EL (cell line): ENCODE measurements around the gene F7.
"Not testable (repeated sequence)": the region's sequence is repeated elsewhere in the genome, so short reads cannot be mapped to it uniquely, and the experiment has no call there.

Experiments
- DNase-seq: peaks from one replicate; pipeline ENCODE4 v3.0.0-alpha.2; 2016

The F7 gene

DNA sequence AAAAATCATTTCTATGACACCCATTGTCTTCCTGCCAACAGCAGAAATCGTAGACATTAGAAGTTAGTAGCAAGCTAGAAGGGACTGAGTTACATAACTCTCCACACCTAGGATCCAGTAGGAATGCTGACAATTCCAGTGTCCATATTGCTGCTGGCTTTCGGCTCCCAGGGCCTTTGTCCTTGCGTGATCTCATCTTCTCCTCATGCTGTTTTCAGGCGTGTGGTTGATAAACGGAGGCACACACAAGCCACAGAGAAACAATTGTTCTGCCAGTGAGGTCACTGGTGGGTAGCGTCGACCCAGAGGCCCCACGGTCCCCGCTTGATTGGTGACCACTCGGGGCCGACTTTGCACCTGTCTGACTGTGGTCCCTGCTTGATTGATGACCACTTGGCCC is 31.6 kb upstream of the F7 start:
- no peak for DNase-seq

DNA sequence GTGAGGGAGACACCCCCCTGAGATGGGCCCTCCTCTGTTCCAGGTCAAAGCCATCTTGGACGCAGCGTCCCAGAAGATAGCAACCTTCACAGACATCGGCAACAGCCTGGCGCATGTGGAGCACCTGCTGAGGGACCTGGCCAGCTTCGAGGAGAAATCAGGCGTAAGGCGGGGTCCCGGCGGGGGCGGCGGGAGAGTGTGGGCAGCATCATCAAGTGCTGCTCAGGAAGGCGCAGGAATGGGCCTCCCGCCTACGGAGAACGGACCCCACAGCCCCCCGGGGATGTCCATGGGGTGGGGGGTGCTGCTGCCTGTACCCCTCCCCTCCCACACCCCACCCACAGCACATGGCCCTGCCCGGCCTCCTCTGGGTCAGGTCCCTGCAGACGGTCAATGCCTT is 31.2 kb upstream of the F7 start:
- no peak for DNase-seq

DNA sequence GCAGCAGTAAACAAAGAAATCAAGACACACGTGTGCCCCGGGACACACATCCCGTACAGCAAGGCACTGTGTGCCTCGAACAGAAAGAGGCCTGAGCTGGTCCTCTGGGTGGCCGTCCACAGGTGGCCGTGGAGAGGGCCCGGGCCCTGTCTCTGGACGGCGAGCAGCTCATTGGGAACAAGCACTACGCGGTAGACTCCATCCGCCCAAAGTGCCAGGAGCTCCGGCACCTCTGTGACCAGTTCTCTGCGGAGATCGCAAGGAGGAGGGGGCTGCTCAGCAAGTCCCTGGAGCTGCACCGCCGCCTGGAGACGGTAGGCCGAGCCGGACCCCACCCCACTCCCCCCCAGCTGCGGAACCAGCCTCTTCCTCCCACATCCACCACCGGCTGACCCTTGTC is 30.7 kb upstream of the F7 start:
- no peak for DNase-seq

DNA sequence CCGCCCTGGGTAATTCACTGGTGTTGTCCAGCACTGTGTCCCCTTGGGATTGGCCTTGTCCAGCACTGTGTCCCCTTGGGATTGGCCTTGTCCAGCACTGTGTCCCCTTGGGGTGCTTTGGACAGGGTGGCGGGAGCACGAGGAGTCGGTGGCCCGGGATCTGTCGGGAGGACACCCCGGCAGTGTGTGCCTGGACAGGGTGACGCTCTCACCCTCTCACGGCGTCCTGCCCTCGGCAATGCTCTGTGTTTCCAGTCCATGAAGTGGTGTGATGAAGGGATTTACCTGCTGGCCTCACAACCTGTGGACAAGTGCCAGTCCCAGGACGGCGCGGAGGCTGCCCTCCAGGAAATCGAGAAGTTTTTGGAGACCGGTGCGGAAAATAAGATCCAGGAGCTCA is 29.9 kb upstream of the F7 start:
- DNase-seq = no peak

DNA sequence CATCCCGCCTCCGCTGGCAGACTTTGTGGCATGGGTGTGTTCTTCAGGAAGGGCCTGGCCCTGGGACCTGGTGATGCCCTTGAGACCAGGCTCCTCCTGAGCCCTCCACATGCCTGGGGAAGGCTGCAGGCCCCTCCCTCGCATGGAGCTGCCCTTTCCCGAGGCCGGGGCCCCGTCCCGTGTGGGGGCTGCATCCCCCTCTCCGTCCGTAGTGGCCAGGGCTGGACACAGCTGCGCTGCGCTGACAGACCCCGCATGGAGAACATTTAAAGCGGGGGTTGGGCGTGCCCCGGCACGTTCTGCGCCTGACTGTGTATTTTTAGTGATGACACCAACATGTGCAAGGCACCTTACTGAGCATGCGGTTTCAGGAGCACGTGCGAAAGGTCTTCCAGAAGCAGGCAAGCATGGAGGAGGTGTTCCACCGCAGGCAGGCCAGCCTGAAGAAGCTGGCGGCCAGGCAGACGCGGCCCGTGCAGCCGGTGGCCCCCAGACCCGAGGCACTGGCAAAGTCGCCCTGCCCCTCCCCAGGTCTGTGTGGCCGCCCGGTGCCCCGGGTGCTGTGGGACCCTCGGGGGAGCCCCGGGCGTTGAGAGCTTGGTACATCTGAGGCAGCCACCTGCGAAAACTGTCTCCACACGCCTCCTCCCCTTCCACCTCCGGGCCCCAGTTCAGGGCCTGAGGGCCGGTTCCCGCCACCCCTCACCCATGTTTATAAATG is 28.8 kb upstream of the F7 start:
- no peak for DNase-seq

DNA sequence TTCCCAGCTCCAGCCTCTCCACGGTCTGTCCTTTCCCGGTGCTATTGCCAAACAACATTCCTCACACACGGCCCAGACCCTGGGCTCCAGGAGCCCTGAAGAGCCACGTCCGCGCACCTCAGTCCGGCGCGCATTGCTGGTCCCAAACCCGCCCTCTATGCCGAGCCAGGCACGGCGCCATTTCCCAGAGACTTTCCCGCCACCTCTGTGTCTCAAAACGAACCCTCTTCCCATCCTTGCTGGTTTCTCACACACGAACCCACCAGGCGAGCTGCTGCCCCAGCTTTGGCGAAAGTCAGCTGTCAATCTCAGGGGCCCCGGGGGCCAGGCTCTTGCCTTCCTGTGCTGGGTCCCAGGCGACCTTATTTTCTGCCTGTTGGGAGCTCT is 28.0 kb upstream of the F7 start:
- no peak for DNase-seq

DNA sequence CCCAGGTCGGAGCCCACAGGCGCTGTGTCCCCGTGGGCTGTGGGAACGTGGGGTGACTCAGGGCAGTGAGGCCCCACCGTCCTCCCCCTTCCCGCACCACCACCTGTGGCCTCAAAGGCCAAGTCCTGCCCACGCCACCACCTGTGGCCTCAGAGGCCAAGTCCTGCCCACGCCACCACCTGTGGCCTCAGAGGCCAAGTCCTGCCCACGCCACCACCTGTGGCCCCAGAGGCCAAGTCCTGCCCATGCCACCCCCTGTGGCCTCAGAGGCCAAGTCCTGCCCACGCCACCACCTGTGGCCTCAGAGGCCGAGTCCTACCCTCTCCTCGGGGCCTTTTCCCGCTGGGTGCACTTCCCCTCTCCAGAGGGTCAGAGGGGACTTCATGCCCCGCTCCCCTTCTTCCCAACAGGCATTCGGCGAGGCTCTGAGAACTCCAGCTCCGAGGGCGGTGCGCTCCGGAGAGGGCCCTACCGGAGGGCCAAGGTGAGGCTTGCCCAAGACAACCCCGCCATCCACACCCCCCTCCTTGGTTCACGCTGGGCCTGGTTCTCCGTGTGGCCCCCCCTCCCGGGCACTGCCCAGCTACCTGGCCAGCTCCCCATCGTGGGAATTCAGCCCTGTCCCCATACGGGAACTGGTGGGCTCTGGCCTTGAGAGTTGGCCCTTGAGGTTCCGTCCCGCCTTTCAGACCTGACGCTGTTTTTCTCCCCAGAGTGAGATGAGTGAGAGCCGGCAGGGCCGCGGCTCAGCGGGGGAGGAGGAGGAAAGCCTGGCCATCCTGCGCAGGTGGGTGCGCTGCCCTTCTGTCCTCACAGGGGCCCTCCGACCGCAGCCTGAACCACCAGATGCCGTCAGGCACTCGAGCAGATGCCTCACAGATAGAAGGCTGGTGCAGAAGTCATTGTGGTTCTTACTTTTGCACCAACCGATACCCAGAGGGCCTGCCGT is 27.4 kb upstream of the F7 start:
- DNase-seq = no peak

DNA sequence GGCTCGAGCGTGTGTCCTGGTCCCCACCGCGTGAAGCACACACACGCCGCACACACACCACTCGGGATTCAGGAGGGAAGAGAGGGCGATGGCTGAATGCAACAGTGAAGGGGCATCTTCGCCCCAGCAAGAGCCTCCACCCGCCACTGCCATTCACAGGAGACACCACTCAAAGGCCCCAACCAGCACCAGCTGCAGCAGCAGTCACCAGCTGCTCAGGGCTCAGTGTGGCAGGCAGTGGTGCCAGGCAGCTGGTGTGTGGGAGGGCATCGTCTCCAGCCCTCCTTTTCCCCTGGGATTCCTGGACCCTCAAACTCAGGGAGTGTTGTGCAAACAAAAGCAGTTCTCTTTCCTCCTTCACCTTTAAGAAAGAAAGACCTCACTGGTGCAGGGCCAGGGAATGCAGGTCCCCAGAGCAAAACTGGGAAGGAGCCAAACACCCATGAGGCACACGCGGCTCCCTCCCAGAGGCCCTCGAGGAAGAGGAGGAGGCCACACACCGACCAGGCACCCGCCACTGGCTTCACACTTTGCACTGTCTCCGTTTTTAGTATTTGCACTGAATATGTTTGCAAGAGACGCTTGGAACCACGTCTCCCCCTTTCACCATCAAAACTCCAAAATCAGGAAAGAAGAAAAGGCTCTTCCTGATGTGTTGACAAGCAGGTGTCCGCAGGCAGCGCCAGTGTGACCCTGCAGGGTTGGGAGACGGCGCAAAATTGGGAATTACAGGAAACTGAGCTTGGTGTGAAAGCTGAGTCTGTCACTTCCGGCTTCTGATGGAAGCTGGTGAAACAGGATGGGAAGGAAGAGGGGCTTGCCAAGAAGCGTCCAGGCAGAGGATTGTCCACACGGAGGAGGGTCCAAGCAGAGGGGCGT is 26.4 kb upstream of the F7 start:
- no peak for DNase-seq

DNA sequence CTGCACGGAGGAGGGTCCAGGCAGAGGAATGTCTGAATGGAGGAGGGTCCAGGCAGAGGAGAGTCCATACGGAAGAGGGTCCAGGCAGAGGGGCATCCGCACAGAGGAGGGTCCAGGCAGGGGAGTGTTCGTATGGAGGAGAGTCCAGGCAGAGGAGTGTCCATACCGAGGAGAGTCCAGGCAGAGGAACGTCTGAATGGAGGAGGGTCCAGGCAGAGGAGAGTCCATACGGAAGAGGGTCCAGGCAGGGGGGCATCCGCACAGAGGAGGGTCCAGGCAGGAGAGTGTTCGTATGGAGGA is 25.9 kb upstream of the F7 start:
- not testable (repeated sequence) for DNase-seq

DNA sequence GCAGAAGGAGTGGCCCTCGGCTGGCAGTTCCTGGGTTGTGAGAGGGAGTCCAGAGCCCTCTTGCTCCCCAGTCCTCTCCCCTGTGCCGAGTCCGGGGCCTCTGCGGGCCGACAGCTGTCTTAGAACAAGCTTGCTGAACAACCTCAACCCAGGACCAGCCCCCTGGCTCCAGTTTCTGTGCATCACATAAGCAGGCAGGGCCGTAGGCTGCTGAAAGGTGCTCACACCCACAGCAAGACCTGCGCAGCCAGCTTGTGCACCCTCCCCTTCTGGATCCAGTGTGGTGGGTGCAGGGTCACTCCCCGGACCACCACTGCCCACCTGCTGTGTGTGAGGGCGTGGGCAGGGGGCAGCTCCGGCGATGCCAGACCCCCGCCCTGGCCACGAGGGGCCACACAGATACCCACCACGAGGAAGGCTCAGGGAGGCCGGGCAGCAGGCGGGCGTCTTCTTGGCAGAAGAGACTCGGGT is 25.2 kb upstream of the F7 start:
- DNase-seq = no peak

DNA sequence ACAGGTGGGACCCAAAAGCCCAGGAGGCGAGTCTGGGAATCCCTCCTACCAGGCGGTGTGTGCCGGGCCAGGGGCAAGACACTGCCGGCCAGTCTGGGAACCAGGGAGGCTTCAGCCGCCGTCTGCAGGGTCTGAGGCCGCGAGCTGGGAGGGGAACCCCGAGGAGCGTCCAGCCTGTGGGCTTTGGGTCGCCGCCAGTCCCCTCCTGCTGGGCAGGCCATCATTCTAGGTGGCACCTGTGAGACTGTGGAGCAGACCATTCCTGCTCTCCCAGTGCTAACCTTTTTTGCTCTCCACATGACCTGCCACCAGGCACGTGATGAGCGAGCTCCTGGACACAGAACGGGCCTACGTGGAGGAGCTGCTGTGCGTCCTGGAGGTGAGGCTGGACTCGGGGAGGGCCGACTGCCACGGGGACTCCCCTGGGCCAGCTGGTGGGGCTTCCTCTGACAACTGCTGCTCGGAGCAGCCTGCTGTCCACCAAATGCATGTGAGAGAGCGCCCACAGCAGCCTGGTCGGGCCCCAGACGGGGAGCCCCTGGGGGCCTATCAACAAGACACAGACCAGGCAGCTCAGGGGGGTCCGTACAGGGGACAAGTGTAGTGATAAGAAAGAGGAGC is 24.6 kb upstream of the F7 start:
- DNase-seq = no peak

DNA sequence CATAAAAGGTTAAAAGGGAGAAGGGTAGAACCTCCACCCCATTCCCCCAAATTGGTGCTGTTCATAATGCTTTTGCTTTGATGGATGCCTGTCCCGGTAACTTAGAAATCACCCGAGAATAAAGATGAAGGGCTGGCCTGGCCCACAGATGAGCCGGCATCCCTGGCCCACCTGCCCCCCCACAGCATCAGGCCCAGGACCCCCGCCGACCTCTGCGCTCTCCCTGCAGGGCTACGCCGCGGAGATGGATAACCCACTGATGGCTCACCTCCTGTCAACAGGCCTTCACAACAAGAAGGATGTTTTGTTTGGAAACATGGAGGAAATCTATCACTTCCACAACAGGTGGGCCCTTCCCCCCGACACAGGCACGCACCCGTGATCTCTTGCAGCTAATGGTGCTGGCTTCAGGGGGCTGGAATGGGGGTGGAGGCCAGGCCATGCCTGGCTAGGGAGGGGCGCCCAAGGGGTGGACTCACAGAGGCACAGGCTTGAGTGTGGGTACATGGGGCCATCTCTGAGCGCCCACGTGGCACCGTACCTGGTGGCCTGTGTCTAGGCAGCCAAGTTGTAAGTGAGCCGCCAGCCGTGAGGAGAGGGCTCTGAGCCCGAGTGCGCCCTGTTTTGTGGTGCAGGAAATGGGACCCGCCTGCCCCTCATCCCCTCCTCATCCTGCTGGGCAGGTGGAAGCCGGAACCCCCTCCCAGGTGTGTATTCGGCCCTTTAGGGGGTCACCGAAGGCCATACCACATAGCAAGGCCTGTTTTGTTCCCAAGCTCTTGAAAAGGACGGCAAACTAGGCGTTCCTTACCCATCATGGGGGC is 23.2 kb upstream of the F7 start:
- no peak for DNase-seq

DNA sequence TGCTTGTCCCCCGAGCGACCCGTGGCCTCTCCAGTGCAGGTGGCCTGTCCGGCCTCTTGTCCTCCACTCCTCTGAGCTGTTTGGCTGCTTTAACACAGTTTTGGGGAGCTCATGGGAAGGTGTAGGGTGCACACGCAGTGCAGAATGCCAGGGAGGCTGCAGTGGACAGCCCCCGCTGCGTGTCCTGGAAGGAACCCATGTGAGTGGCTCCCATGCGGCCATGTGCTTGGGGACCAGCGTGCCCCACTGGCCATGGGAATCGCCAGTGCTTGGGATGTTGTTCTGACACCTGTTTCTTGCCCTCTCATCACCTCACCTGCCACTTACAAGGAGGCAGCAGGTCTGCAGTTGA is 22.6 kb upstream of the F7 start:
- no peak for DNase-seq

DNA sequence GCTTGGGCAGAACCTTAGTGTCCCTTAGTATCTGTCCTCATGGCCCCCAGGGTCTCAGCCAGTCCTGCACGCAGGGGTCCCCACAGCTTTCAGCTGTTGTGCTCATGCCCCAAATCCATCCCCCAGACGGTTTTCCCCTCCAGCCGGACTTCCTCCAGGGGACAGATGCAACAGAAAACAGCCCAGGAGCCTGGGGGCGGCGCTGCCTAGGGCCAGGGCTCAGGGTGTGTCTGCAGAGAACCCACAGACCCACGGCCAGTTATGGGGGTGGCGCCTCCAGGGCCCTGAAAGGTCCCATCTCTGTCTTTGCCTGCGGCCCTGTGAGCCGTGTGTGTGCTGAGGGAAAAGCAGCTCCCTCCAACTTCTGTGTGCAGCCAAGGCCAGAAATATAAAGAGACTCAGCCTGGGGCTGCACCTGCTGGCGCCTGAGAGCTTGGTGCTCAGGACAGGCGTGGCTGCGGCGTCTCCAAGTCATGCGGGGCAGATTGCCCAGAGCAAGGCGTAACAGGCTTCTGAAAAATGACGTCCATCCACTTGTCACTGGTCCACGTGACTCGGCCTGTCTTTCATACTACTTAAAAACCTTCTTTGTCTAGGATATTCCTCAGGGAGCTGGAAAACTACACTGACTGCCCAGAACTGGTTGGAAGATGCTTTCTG is 22.1 kb upstream of the F7 start:
- DNase-seq = no peak

DNA sequence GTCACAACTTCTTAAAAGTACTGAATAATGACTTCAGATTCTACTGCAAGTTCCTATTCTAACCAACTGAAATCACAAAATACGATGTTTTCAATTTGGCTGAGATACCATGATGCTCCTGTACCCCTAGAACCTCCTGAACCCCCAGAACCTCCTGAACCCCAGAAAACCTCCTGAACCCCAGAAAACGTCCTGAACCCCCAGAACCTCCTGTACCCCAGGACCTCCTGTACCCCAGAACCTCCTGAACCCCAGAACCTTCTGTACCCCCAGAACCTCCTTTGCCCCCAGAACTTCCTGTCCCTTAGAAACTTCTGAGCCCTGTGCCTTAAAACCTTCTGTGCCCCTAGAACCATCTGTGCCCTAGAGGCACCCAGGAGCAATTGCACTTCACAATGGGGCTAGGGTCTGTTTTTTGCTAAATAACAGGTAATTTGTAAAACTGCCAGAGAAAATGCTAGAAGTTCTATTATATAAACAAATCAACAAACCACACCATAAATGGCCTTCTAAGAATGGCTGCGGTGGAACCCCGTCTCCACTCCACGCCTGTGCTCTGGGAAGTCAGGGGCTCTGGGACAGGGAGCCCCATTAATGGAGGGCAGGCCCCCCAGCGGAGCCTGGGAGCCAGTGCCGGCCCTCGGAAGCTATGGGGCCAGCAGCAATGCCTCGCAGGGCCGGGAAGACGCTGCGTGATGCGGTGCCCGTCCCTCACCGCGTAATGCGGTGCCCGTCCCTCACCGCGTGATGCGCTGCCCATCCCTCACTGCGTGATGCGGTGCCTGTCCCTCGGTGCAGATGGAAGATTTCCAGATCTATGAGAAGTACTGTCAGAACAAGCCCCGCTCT is 21.3 kb upstream of the F7 start:
- no peak for DNase-seq

DNA sequence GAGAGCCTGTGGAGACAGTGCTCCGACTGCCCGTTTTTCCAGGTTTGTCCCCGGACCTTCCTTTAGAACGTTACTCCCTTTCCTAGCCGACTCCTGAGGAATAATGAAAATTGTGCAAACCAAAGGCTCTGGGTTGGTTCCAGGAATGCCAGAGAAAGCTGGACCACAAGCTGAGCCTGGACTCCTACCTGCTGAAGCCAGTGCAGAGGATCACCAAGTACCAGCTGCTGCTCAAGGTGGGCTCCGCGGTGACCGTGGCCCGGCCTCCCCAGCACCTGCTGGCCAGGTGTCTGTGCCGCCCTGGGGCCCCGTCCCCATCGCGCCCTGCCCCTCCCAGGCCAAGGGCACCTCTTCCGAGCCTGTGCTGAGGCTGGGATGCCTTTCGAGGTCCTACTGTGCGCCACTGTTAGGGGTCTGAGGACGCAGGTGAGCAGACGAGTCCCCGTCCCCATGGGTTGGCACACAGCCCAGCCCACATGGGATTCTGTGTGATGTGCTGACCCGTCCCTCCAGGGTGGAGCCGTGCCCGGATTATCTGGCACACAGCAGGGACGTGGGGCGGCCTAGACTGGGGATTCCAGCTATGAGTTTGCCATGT is 20.5 kb upstream of the F7 start:
- no peak for DNase-seq

DNA sequence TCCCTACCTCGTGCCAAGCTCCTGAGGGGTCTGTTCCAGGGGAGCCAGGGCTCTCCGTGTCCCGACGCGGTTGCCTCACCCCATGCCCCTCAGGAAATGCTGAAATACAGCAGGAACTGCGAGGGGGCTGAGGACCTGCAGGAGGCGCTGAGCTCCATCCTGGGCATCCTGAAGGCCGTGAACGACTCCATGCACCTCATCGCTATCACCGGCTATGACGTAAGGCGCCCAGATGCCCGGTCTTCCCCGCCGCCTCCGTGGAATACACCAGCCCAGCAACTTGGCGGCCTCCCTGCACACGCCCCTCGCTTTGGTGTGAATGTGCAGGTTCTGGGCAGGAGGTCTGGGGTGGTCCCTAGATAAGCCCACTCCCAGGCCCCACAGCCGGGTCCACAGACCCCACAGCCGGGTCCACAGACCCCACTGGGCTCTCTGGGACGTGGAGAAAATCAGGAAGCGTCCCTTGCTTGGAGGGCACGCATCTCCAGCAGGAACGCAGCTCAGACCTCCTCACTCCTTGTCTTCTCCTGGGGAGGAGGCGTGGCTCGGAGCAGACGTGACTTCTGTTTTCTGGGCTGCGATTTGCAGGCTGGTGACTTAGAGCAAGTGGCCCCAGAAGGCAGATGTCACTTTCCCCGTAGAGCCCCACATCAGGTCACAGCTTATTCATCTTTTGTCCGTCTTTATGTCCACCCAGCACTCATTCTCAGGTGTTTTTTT is 19.4 kb upstream of the F7 start:
- DNase-seq = no peak

DNA sequence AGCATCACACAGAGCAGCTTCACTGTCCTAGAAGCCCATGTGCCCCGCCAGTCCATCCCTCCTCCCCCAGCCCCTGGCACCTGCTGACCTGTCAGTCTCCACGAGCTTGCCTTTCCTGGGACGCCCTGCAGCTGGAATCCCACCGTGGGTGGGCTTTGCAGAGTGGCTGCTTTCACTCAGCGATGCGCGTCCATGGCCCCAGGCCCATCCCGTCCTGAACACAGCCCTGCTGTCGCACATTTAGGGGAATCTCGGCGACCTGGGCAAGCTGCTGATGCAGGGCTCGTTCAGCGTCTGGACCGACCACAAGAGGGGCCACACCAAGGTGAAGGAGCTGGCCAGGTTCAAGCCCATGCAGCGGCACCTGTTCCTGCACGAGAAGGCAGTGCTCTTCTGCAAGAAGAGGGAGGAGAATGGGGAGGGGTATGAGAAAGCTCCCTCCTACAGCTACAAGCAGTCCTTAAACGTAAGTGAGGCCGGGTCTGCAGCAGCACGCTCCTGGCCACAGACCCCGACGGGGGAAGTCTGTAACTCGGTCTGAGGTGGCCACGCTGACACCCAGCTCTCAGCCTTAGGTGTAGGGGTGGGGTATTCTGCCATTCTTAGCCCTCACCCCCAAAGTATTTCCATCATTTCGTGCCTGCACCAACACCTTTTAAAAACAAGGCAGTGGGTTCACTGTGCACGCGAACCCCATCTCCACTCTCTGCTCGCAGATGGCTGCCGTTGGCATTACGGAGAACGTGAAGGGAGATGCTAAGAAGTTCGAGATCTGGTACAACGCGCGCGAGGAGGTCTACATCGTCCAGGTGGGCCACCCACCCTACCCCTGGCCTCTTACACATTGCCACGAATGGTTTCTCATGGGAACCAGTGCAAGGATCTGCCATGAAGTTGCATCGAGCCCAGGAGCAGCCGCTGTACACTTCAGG is 18.3 kb upstream of the F7 start:
- DNase-seq = no peak
